Right atrium auricular region (tissue), 2 donors: ENCODE measurements around the gene BAX. TPM values are rescaled to one million over a fixed set of nuclear protein-coding genes. Genes with fewer than 3 reads are reported as not detected.

Experiments used
- DNase-seq: peaks from one replicate; pipeline ENCODE4 v3.0.0-alpha.2; 2019; ENCODE audit warnings: low spot score
- H3K27ac ChIP-seq, 2 donors: fragments of 200-600 bp; sonication (generic); 1 replicate in 1 of 2; 2 replicates in 1 of 2; pipeline ENCODE4 v1.5.1; 2016 to 2019
- H3K27me3 ChIP-seq, 2 donors: fragments of 200-600 bp; sonication (generic); one replicate each; pipeline versions ENCODE4 v1.5.1 to v1.6.0; 2017 to 2019
- H3K36me3 ChIP-seq: fragments of 200-600 bp; sonication (generic); one replicate; pipeline ENCODE4 v1.5.1; 2016
- H3K4me1 ChIP-seq, 2 donors: fragments of 200-600 bp; sonication (generic); one replicate each; pipeline versions ENCODE4 v1.5.1 to v1.6.0; 2017 to 2019
- H3K4me3 ChIP-seq, 2 donors: fragments of 200-600 bp; sonication (generic); 1 replicate in 1 of 2; 2 replicates in 1 of 2; pipeline ENCODE4 v1.5.1; 2017 to 2019; ENCODE audit warnings: mild to moderate bottlenecking in 1 of 2, moderate library complexity in 1 of 2
- H3K9me3 ChIP-seq, 2 donors: fragments of 200-600 bp; sonication (generic); one replicate each; pipeline ENCODE4 v1.5.1; 2019
- microRNA-seq, 2 donors: library from miRNA; unstranded; fragments of <30 nt; microRNA quantifications; one replicate each; pipeline ENCODE4, GENCODE V29; 2016 to 2017; ENCODE audit warnings: borderline number of aligned reads in 2 of 2, borderline replicate concordance in 1 of 2
- total RNA-seq, 2 donors: library from RNA; depleted of rRNA; stranded (reverse); fragments of >200 nt; gene quantifications; one replicate each; pipeline ENCODE4 v1.1.0, GENCODE V29; 2016
- TF ChIP-seq, protein P1 (sequence below), 2 donors: fragments of 200-600 bp; sonication (generic); IDR thresholded peaks; one replicate each; pipeline ENCODE4 v1.5.1; 2019; ENCODE audit warnings: antibody characterized with exemption in 2 of 2

BAX gene
- total RNA-seq, 2 donors from 2014 or later: 10.7 to 21.2 TPM

- H3K4me3 ChIP-seq: no peak overlapping the region
- no peak for DNase-seq
- TF ChIP-seq, protein P1, sequence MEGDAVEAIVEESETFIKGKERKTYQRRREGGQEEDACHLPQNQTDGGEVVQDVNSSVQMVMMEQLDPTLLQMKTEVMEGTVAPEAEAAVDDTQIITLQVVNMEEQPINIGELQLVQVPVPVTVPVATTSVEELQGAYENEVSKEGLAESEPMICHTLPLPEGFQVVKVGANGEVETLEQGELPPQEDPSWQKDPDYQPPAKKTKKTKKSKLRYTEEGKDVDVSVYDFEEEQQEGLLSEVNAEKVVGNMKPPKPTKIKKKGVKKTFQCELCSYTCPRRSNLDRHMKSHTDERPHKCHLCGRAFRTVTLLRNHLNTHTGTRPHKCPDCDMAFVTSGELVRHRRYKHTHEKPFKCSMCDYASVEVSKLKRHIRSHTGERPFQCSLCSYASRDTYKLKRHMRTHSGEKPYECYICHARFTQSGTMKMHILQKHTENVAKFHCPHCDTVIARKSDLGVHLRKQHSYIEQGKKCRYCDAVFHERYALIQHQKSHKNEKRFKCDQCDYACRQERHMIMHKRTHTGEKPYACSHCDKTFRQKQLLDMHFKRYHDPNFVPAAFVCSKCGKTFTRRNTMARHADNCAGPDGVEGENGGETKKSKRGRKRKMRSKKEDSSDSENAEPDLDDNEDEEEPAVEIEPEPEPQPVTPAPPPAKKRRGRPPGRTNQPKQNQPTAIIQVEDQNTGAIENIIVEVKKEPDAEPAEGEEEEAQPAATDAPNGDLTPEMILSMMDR (IDR thresholded peaks at IDR 0.05): no peak
- no peaks in the 10 kb centered on the region for H3K9me3 ChIP-seq
- peaks cover 55% of the 10 kb centered on the region for H3K36me3 ChIP-seq
- H3K27me3 ChIP-seq: no peaks in the 10 kb centered on the region
- H3K4me1 ChIP-seq: no peaks in the 10 kb centered on the region
- H3K27ac ChIP-seq: no peak overlapping the region
Measured at GRCh38 chr19:49004964-49005614, 50.4 kb downstream of the BAX start.

DNA sequence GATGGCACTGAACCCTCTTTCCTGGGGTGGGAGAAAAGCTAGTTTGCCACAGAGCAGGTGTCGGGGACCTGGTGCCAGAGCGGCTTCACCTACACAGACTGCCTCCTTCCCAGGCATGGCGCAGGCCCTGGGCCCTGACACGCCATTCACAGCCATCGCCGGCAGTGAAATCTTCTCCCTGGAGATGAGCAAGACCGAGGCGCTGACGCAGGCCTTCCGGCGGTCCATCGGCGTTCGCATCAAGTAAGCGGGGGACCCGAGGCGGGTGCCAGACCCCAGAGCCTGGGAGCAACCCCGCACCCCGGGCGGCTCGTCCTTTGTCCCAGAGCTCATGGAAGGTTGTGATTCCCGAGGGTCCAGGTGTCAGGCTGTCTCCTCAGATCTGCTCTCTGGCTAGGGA lies 52.2 kb downstream of the BAX start:
- Histone ChIP-seq H3K27ac (no peak overlapping the region), H3K36me3 (peaks cover 71% of the 10 kb centered on the region), H3K4me1 (no peaks in the 10 kb centered on the region), H3K9me3 (no peaks in the 10 kb centered on the region), H3K27me3 (no peaks in the 10 kb centered on the region), H3K4me3 (no peak overlapping the region)
- DNase-seq: no peak
- TF ChIP-seq, protein P1 (IDR thresholded peaks at IDR 0.05): no peak

DNA sequence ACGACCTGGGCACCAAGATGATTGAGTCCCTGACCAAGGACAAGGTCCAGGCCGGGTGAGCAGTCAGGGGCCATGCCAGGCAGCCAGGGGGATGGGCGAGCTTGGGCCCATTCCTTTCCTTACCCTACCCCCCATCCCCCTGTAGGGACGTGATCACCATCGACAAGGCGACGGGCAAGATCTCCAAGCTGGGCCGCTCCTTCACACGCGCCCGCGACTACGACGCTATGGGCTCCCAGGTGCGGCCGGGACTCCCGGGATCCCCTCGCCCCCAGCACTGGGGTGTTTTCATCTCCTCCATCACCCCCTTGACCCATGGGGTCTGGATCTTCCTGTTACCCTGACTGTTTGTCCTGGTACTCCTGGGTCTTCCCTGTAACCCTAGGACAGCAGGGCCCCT lies 55.2 kb downstream of the BAX start:
- no peaks in the 10 kb centered on the region for H3K4me1 ChIP-seq
- H3K36me3 ChIP-seq: peaks cover 61% of the 10 kb centered on the region
- no peaks in the 10 kb centered on the region for H3K27me3 ChIP-seq
- no peak overlapping the region for H3K27ac ChIP-seq
- no peak overlapping the region for H3K4me3 ChIP-seq
- DNase-seq: no peak
- no peaks in the 10 kb centered on the region for H3K9me3 ChIP-seq
- TF ChIP-seq, protein P1 (IDR thresholded peaks at IDR 0.05): no peak

GRCh38 chr19:49010453-49010852 lies 55.8 kb downstream of the BAX start:
- no peaks in the 10 kb centered on the region for H3K27me3 ChIP-seq
- H3K27ac ChIP-seq: no peak overlapping the region
- H3K9me3 ChIP-seq: no peaks in the 10 kb centered on the region
- H3K4me3 ChIP-seq: no peak overlapping the region
- H3K4me1 ChIP-seq: no peaks in the 10 kb centered on the region
- DNase-seq: no peak
- TF ChIP-seq, protein P1 (IDR thresholded peaks at IDR 0.05): no peak
- peaks cover 61% of the 10 kb centered on the region for H3K36me3 ChIP-seq

DNA sequence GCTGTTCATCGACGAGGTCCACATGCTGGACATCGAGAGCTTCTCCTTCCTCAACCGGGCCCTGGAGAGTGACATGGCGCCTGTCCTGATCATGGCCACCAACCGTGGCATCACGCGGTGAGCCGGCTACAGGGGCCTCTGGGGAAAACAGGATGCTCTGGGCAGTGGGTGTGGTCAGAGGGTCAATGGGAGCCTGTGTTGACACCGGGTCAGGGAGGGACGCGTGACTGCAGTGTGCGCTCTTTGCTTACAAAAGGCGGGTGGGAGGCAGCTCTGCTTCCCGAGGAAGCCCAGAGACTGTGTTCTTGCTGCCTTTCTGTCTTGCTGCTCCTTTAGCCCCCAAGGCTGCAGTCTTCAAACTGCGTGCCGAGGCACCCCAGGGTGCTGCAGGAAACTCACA lies 56.5 kb downstream of the BAX start:
- DNase-seq: no peak
- TF ChIP-seq, protein P1 (IDR thresholded peaks at IDR 0.05): no peak
- Histone ChIP-seq H3K27ac (no peak overlapping the region), H3K4me3 (no peak overlapping the region), H3K9me3 (no peaks in the 10 kb centered on the region), H3K4me1 (no peaks in the 10 kb centered on the region), H3K36me3 (peaks cover 57% of the 10 kb centered on the region), H3K27me3 (no peaks in the 10 kb centered on the region)

Small RNA genes lying within 50 kb of the gene (microRNA-seq; reads per million reads assigned to microRNA genes)
- 0 to 0.71 reads per million in 2 donors for gene MIR6798

Other genes with a start within 250 kb of the BAX start
- 1 to 10 TPM in 1 of 2 donors, under 1 TPM in 1; 0.70 to 2.4 TPM for gene MAMSTR, start 235.2 kb upstream of the BAX start, total RNA-seq
- 10 to 100 TPM; 13.6 to 22.9 TPM for gene RASIP1, start 214.3 kb upstream of the BAX start, total RNA-seq
- not detected for gene IZUMO1, start 208.0 kb upstream of the BAX start, total RNA-seq
- gene FUT1, start 202.2 kb upstream of the BAX start, total RNA-seq: 1 to 10 TPM; 3.1 to 3.3 TPM
- gene FGF21, start 199.4 kb upstream of the BAX start, total RNA-seq: not detected
- gene BCAT2, start 143.8 kb upstream of the BAX start, total RNA-seq: 10 to 100 TPM; 32.3 to 37.5 TPM
- 1 to 10 TPM; 3.7 to 6.3 TPM for gene HSD17B14, start 118.4 kb upstream of the BAX start, total RNA-seq
- 10 to 100 TPM; 22.4 to 25.1 TPM for gene PLEKHA4, start 86.3 kb upstream of the BAX start, total RNA-seq
- gene PPP1R15A, start 82.5 kb upstream of the BAX start, total RNA-seq: 10 to 100 TPM; 55.0 to 97.6 TPM
- gene TULP2, start 56.1 kb upstream of the BAX start, total RNA-seq: not detected
- gene NUCB1, start 54.6 kb upstream of the BAX start, total RNA-seq: 100 to 1,000 TPM; 347 to 411 TPM
- gene DHDH, start 21.2 kb upstream of the BAX start, total RNA-seq: not detected
- gene FTL, start 10.4 kb downstream of the BAX start, total RNA-seq: 1,000 to 10,000 TPM; 1,493 to 3,053 TPM
- 10 to 100 TPM; 72.1 to 88.1 TPM for gene GYS1, start 38.4 kb downstream of the BAX start, total RNA-seq
- gene RUVBL2, start 39.0 kb downstream of the BAX start, total RNA-seq: 10 to 100 TPM; 49.1 to 87.7 TPM
- not detected for gene LHB, start 62.2 kb downstream of the BAX start, total RNA-seq
- not detected for gene CGB3, start 69.5 kb downstream of the BAX start, total RNA-seq
- gene CGB2, start 77.0 kb downstream of the BAX start, total RNA-seq: not detected
- not detected for gene CGB1, start 82.0 kb downstream of the BAX start, total RNA-seq
- not detected for gene CGB5, start 89.0 kb downstream of the BAX start, total RNA-seq
- gene CGB8, start 94.2 kb downstream of the BAX start, total RNA-seq: not detected
- gene CGB7, start 102.9 kb downstream of the BAX start, total RNA-seq: not detected
- gene NTF4, start 109.9 kb downstream of the BAX start, total RNA-seq: not detected
- 1 to 10 TPM in 1 of 2 donors, under 1 TPM in 1; 0.35 to 3.2 TPM for gene KCNA7, start 117.8 kb downstream of the BAX start, total RNA-seq
- gene SNRNP70, start 130.6 kb downstream of the BAX start, total RNA-seq: 10 to 100 TPM; 62.7 to 89.4 TPM
- gene LIN7B, start 159.5 kb downstream of the BAX start, total RNA-seq: 10 to 100 TPM; 31.5 to 35.0 TPM
- gene C19orf73, start 164.3 kb downstream of the BAX start, total RNA-seq: 1 to 10 TPM; 3.1 to 5.9 TPM
- 1 to 10 TPM; 5.0 to 6.8 TPM for gene PPFIA3, start 164.7 kb downstream of the BAX start, total RNA-seq
- 1,000 to 10,000 TPM in 1 of 2 donors, 100 to 1,000 TPM in 1; 558 to 1,164 TPM for gene HRC, start 200.5 kb downstream of the BAX start, total RNA-seq
- gene TRPM4, start 202.9 kb downstream of the BAX start, total RNA-seq: 10 to 100 TPM; 20.6 to 22.8 TPM